HUES64 (cell line): ENCODE data around the gene TYK2.
"Not testable (repeated sequence)": the region's sequence is repeated elsewhere in the genome, so short reads cannot be mapped to it uniquely, and the experiment has no call there.

Experiments used
- H3K27ac ChIP-seq: 2 replicates; pipeline ENCODE4 v1.7.0; 2013; ENCODE audit warnings: low read depth, low read length, inconsistent platforms
- H3K27me3 ChIP-seq: 2 replicates; pipeline ENCODE4 v1.6.1; 2013; ENCODE audit warnings: mild to moderate bottlenecking, low read length; ENCODE audit not compliant: insufficient read depth
- H3K36me3 ChIP-seq: 2 replicates; pipeline ENCODE4 v1.6.1; 2013; ENCODE audit warnings: mild to moderate bottlenecking, low read length; ENCODE audit not compliant: insufficient read depth
- H3K4me1 ChIP-seq: 2 replicates; pipeline ENCODE4 v1.6.1; 2013; ENCODE audit warnings: mild to moderate bottlenecking, low read length, moderate library complexity; ENCODE audit not compliant: insufficient read depth
- H3K4me3 ChIP-seq: 2 replicates; pipeline ENCODE4 v1.5.1; 2013; ENCODE audit warnings: mild to moderate bottlenecking, low read length, moderate library complexity
- H3K9ac ChIP-seq: 2 replicates; pipeline ENCODE4 v1.6.1; 2013; ENCODE audit warnings: mild to moderate bottlenecking, low read depth, low read length
- H3K9me3 ChIP-seq: 2 replicates; pipeline ENCODE4 v1.6.1; 2013; ENCODE audit warnings: low read depth, low read length; ENCODE audit not compliant: insufficient read depth
- WGBS: fragments of 150-250, 120-280 bp; methylation state at CpG from one replicate; pipeline ENCODE4 v1.1.7; 2013; ENCODE audit warnings: missing lambda C conversion rate; 5-methylcytosine and 5-hydroxymethylcytosine counted together

Gene TYK2

DNA sequence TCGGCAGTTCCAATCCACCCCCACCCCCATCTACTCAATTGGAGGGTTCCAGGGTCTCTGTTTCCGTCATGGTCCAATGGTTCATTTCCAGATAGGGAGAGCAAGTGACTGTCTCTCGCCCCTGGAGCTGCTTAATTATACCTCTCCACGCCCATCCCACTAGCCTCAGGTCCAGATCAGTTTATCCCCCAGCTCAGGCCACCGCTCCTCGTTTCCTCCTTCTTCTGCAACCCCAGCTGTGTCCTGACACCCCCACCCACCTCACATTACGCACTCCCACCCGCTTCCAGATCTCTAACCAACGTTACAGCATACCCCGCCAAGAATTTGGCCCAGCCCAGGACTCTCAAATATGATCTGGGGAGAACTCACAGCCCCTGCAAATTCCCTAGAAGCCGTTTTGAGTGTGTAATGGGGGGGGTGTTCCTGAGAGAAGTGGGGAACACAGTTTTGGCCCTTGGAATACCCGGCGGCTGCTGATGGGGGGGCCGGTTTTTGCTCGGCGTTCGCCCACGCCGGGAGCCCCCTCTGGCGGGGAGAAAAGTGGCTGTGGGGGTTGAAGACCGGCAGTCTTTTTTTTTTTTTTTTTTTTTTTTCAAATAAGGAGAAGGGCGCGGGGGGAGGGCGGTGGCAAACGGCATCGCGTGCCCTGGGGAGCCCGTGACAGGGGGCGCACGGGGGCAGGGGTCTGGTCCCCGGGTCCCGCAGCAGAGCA is 38.3 kb upstream of the TYK2 start:
- peak overlapping the region; percentile 41 for H3K4me3 ChIP-seq
- no peaks in the 10 kb centered on the region for H3K9me3 ChIP-seq
- no peak overlapping the region for H3K27ac ChIP-seq
- WGBS: 2% methylated on average over 32 of the region's 32 CpGs
- H3K36me3 ChIP-seq: no peaks in the 10 kb centered on the region
- H3K27me3 ChIP-seq: peaks cover 84% of the 10 kb centered on the region
- H3K4me1 ChIP-seq: peaks cover 16% of the 10 kb centered on the region
- no peak overlapping the region for H3K9ac ChIP-seq

DNA sequence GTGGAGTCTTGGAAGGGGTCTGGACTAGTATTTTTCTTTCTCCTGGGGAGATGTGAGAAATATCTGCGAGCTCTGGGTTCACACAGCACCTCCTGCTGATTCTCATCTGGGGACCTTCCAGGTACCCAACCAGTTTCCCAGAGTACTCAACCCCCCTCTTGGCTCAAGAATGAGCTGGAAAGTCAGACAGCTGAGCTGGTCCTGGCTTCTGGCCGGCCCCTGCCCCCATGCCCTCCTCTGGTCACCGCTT is 37.8 kb upstream of the TYK2 start:
- Histone ChIP-seq H3K36me3 (no peaks in the 10 kb centered on the region), H3K27ac (no peak overlapping the region), H3K27me3 (peaks cover 79% of the 10 kb centered on the region), H3K4me1 (peaks cover 16% of the 10 kb centered on the region), H3K9ac (no peak overlapping the region), H3K4me3 (peak overlapping the region; percentile 41), H3K9me3 (no peaks in the 10 kb centered on the region)
- 1% methylated on average over 3 of the region's 3 CpGs for WGBS

DNA sequence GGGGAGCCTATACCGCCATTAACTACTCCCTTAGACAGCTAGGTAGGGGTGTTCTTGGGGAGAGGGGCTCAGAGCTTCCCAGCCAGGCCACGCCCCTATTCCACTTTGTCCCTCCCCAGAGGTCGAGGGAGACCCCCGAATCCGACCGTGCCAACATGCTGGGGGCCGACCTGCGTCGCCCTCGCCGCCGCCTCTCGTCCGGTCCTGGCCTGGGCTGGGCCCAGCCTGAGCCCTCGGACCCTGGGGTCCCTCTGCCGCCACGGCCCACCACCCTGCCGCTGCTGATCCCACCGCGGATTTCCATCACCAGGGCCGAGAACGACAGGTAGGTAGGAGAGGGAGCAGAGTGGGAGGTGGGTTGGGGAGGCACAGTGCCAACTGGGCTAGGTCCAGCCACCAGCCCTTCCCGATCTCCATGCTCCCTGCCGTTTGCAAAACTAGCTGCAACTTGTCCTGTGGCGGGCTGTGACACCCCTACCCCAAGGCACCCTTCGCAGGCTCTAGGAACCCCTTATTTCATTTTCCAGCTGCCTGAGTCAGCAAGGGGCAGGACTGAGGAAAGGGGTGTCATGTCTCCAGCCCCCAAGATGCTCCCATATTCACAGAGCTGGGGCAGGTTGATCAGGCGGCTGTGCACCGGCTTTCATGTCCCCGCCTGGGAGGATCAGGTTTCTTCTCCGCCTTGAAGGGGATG is 37.3 kb upstream of the TYK2 start:
- Histone ChIP-seq H3K9ac (no peak overlapping the region), H3K27ac (no peak overlapping the region), H3K4me3 (peak overlapping the region; percentile 41), H3K4me1 (peaks cover 16% of the 10 kb centered on the region), H3K27me3 (peaks cover 74% of the 10 kb centered on the region), H3K36me3 (no peaks in the 10 kb centered on the region), H3K9me3 (no peaks in the 10 kb centered on the region)
- 11% methylated on average over 29 of the region's 30 CpGs for WGBS

DNA sequence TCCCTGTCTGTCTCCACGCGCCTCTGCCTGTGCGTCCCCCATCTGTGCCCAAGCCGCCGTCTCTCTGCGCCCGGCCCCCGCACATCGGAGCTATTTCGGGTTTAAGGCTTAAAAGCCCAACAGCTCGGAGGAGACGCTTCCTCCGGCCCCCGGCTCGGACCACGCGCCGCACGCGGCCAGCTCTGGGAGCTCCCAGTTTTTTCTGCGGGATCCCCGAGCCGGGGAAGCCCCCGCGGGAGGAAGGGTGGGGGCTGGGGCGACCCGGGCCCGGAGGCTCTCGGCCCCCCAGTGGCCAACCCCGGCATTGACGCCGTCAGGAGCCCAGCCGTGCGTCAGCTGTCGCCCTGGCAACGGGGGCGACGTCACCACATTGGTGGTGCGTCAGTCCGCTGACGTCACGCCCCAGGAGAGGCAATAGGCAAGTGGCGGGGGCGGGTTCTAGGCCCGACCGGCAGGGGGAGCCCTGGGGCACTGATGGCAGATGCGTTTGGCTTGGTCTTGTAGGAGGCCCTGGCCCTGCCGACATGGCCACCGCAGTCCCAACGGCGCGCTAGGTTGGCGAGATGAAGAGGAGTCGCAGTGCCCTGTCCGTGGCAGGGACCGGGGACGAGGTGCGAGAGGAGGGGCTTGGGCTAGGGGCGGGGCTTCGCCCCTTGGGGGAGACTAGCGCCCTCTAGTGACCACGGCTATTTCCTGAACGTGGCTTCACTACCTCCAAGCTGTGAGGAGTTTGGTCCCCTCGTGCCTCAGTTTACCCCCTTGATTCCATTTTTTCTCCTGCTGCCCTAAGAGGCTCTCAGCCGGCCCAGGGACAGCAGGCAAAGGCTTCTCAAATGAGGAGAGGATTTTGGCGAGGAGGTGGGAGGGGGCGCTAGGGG is 36.2 kb upstream of the TYK2 start:
- peaks cover 64% of the 10 kb centered on the region for H3K27me3 ChIP-seq
- WGBS: 5% methylated on average over 67 of the region's 67 CpGs
- H3K4me1 ChIP-seq: peaks cover 16% of the 10 kb centered on the region
- no peak overlapping the region; the same call in 1 of the 2 replicates for H3K27ac ChIP-seq
- peak overlapping the region; percentile 61 for H3K4me3 ChIP-seq
- no peaks in the 10 kb centered on the region for H3K9me3 ChIP-seq
- H3K9ac ChIP-seq: peak overlapping the region; percentile 44
- no peaks in the 10 kb centered on the region for H3K36me3 ChIP-seq

DNA sequence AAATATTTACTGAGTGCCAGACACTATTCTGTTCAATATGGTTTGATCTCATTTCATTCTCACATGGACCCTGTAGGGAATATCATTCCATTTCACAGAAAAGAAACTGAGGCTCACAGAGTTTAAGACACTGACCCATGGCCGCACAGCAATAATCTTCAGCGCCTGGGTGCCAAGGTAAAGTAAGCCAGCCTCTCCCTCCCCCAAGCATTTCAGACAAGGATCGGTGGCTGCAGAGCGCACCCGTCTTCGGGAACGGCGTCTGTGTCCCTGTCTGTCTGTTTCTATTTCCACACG is 35.7 kb upstream of the TYK2 start:
- Histone ChIP-seq H3K27ac (no peak overlapping the region), H3K4me3 (peak overlapping the region; percentile 61), H3K9me3 (no peaks in the 10 kb centered on the region), H3K36me3 (no peaks in the 10 kb centered on the region), H3K4me1 (peaks cover 16% of the 10 kb centered on the region), H3K27me3 (peaks cover 58% of the 10 kb centered on the region), H3K9ac (peak overlapping the region; percentile 44)
- WGBS: 10% methylated on average over 9 of the region's 9 CpGs

DNA sequence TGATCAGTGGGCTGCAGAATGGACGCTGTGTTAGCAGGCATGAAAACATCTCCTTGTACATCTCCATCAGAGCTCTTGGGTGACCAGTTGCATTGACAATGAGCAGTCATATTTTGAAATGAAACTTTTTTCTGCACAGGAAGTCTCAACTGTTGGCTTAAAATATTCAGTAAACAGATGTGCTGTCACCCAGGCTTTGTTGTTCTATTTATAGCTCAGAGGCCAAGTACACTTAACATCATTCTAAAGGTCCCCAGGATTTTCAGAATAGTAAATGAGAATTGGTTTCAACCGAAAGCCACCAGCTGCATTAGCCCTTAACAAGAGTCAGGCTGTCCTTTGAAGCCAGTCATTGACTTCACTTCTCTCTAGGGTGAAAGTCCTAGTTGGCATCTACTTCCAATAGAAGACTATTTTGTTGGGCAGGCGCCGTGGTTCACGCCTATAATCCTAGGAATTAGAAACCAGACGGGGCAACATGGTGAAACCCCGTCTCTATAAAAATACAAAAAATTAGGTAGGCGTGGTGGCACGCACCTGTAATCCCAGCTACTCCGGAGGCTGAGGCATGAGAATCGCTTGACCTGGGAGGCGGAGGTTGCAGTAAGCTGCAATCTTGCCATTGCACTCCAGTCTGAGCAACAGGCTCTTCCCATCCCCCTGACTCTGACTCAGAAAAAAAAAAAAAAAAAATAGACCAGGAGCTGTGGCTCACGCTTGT is 32.0 kb upstream of the TYK2 start:
- Histone ChIP-seq H3K9ac (no peak overlapping the region), H3K9me3 (no peaks in the 10 kb centered on the region), H3K36me3 (no peaks in the 10 kb centered on the region), H3K27ac (no peak overlapping the region), H3K4me1 (peaks cover 2% of the 10 kb centered on the region; the same call in 1 of the 2 replicates), H3K4me3 (no peak overlapping the region), H3K27me3 (peaks cover 32% of the 10 kb centered on the region)
- WGBS: 83% methylated on average over 13 of the region's 13 CpGs

DNA sequence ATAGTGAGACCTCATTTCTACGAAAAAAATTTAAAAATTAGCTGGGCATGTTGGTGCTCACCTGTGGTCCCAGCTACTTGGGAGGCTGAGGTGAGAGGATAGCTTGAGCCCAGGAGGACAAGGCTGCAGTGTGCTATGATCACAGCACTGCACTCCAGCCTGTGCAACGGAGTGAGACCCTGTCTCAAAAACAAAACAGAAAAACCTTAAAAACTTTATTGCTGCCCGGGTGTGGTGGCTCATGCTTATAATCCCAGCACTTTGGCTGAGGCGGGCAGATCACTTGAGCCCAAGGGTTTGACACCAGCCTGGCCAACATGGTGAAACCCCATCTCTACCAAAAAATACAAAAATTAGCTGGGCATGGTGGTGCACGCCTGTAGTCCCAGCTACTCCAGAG is 30.9 kb upstream of the TYK2 start:
- H3K27ac ChIP-seq, H3K4me1 ChIP-seq, H3K9ac ChIP-seq, H3K9me3 ChIP-seq, H3K36me3 ChIP-seq, H3K4me3 ChIP-seq: not testable (repeated sequence)
- WGBS: 84% methylated on average over 5 of the region's 5 CpGs
- H3K27me3 ChIP-seq: peaks cover 32% of the 10 kb centered on the region

DNA sequence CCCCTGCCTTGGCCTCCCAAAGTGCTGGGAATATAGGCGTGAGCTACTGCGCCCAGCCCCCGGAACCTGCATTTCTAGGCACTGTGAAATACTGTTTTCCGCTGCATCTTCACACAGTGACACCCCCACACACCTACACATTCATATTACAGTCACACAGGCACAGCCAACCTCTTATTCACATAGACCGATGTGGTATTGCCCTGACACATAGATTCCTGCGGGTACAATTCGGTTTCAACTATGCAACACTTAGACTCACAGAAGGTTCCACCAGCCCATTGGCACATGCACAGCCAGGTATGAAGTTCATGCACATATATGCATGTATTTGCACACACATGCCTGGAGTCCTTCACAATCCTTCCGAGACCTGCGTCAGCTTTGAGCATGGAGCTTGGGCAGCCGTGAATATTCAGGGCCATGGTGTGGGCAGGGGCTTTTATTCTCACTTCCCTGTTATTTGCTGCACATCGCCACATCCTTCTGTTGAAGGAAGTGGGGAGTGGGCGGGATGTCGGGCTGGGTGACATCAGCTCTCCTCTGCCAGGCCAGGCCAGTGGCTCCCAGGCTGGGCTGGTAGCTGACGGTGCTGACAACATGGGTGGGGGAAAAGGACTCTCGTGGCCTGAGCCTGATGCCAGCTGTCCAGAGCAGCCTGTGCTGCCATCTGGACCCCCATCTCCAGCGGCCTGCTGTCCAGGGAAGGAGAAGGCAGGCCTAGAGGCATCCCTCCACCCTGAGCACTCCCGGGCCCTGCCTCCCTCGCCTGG is 28.3 kb upstream of the TYK2 start:
- no peaks in the 10 kb centered on the region for H3K9me3 ChIP-seq
- H3K9ac ChIP-seq: no peak overlapping the region
- no peaks in the 10 kb centered on the region for H3K4me1 ChIP-seq
- H3K27me3 ChIP-seq: peaks cover 39% of the 10 kb centered on the region
- 82% methylated on average over 18 of the region's 18 CpGs for WGBS
- H3K27ac ChIP-seq: no peak overlapping the region
- no peak overlapping the region for H3K4me3 ChIP-seq
- no peaks in the 10 kb centered on the region for H3K36me3 ChIP-seq

DNA sequence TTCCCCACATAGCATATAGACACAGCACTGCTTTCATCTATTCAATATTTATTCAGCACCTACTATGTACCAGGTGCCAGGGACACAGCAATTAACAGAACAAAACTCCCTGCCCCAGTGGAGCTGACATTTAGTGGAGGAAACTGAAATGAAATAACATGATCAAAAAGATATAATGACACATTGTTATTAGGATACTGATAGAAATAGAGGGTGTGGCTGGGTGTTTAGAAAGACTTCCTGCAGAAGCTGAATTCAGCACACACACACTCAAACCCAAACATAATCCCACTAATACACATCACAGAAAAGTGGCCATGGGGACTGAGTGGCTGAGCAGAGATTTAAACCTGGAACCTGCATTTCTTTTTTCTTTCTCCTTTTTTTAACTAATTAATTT is 26.7 kb upstream of the TYK2 start:
- H3K27ac ChIP-seq: no peak overlapping the region
- H3K4me1 ChIP-seq: 0 out of 2 replicates have a peak, but pooled peaks cover 4% of the 10 kb centered on the region
- no peaks in the 10 kb centered on the region for H3K36me3 ChIP-seq
- no peak overlapping the region for H3K9ac ChIP-seq
- no peak overlapping the region for H3K4me3 ChIP-seq
- H3K9me3 ChIP-seq: no peaks in the 10 kb centered on the region
- peaks cover 39% of the 10 kb centered on the region for H3K27me3 ChIP-seq

DNA sequence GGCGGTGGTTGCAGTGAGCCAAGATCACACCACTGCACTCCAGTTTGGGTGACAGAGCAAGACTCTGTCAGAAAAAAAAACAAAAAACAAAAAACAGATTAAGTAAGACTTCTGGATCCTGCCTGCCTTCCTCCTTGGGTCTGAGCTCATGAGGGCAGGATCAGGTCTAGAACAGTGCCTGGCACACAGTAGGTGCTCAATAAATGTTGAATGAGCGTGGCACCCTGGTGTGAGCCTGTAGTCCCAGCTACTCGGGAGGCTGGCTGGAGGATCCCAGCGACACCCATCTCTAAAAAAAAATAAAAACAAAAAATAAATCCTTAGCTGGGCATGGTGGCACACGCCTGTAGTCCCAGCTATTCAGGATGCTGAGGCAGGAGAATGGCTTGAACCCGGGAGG is 25.8 kb upstream of the TYK2 start:
- H3K4me3 ChIP-seq: no peak overlapping the region
- 83% methylated on average over 6 of the region's 6 CpGs for WGBS
- no peak overlapping the region for H3K27ac ChIP-seq
- H3K27me3 ChIP-seq: peaks cover 39% of the 10 kb centered on the region
- no peaks in the 10 kb centered on the region for H3K36me3 ChIP-seq
- H3K9me3 ChIP-seq: no peaks in the 10 kb centered on the region
- H3K4me1 ChIP-seq: peaks cover 9% of the 10 kb centered on the region; the same call in 1 of the 2 replicates
- H3K9ac ChIP-seq: no peak overlapping the region
